ENCODE results near the gene COX7A2L.

The COX7A2L gene

DNA sequence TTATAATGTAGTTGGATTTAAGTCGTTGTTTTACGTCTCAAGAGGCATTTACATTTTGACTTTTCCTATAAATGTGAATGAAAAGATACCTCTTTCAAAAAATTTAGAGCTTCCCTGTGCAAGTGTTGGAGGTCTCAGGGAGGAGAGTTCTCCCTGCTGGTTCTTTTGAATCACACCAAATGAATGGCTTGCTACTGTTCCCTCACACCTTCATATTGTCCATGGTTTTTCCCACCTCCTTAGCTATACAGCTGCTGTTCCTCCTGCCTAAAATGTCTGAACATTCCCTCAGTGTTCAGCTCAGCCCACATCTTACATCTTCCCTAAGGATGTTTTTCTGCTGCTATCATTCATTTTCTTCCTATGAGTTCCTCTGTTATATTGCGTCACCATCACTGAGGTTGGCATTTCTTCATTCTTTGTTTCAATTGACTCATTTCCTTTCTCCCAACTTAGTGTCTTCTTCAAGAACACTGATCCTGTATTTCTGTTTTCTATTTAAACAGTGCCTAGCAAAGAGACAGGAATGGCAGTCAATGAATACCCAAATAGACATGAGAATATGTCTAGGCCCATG lies 46.0 kb downstream of the COX7A2L start:
- no peak for DNase-seq

DNA sequence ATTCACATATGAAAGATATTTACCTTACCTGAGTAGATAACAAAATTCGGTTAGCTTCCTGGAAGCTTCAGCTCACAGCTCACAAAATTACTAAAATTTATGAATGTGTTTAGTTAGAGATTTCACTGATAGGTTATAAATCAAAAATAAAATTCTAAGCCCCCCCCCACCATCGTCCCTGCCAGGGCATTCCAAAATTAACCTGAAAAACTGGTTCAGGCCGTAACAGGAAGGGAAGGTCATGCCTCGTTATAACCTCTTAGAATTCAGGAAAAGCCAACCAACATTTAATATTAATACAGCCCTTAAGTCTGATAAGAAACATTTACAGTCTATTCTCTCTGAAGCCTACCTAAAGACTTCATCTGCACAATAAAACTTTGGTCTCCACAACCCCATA lies 48.9 kb downstream of the COX7A2L start:
- no peak for DNase-seq

DNA sequence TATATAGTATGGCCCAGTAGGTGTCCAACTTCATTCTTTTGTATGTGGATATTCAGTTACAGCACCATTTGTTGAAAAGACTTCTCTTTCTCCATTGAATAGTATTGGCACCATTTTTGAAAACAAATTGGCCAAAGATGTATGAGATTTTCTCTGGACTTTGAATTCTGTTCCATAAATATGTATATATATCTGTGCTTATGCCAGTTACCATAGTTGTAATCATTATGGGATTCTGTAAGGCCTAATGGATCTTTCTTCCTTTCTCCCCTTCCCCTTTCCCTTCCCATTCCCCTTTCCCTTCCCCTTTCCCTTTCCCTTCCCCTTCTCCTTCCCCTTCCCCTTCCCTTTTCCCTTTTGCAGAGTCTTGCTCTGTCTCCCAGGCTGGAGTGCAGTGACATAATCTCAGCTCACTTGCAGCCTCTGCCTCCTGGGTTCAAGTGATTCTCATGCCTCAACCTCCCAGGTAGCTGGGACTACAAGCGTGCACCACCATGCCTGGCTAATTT lies 51.0 kb downstream of the COX7A2L start:
- DNase-seq = no peak

DNA sequence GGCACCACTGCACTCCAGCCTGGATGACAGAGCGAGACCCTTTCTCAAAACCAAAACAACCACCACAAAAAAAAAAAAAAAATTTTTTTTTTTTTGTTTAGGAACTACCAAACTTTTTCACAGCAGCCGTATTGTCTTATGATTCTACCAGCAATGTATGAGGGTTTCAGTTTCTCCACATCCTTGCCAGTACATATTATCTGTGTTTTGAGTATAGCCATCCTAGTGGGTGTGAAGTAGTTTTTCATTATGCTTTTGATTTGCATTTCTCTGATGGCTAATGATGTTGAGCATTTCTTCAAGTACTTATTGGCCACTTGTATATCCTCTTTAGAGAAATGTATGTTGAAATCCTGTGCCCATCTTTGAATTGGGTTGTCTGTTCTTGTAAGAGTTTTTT lies 51.7 kb downstream of the COX7A2L start:
- no peak for DNase-seq

DNA sequence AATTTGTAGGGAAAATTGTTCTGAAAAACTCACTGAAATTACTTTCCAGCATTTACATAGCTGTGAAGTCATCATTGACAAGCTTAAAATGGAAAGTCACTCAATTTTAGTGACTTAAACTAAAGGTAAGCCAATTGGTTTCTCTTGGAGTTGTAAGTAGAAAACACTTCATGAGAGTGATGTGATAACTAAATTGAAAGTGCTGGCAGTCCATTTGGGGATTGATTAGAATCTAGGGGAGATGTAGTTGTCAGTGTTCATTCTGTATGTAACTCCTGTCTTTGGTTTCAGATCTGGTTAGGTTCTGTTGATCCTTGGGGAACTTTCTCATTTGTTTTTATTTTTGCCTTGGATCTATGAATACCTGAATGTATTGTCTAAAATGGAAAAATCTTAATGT lies 53.8 kb downstream of the COX7A2L start:
- DNase-seq = no peak

DNA sequence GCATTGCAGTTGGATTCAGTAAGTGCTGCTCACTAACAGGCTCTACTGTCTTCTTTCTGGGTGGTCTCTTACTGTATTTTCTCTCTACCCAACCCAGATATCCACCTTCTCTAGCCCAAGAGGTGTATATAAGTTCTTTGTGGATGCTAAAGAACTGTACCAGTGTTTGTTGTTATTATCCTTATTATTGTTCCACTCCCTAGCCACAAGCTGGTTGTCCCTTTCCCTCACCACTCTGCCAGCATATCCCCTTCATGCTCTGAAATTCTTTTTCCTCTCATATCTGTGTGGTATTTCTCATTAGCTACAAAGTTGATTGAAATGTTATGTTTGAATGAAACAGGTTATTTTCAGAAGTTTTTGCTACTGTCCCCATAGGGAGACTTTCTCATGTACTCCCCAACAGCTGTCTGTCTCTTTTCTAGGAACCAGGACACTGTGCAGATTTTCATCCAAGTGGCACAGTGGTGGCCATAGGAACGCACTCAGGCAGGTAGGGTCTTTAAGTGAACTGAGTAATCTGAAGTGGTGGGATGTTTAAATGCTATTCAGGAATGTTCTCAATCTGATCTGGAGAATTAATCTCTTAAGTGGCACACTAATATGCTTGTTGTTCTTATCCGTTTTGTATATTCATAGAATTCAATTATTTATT lies 56.8 kb downstream of the COX7A2L start:
- DNase-seq = no peak

DNA sequence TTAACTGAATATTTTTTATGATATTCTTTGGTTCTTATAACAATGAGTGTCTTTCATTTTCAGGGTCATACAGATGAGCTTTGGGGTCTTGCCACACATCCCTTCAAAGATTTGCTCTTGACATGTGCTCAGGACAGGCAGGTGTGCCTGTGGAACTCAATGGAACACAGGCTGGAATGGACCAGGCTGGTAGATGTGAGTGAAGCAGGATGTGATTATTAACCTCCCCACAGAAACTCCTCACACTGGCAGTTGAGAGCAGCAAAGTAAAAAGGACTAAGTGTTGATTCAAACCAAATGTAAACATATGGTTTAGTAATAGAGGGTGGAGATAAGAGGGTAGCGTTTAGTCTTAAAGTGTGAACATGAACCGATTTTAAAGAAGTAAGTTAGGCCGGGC lies 57.8 kb downstream of the COX7A2L start:
- DNase-seq = no peak

DNA sequence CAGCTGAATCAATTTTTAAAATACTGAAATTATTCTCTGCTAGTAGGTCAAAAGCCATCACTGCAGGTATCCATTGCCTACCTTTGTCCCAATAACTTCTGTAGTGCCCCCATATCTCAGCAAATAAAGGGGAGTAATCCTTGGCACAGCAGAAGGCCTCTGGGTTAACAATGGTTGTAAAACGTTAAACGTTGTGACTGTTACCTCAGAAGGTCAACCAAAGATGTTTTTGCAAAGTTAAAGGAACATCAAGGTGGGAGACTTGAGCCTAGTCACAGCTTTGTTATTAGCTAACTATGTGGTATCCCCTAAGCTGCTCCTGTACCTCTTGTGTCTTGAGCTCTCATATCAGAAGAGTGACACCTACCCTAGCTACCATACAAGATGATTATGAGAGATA lies 60.5 kb downstream of the COX7A2L start:
- no peak for DNase-seq
